Measurements from ENCODE around the gene KCNN3. TPM values are rescaled to one million over a fixed set of nuclear protein-coding genes. Genes with fewer than 3 reads are reported as not detected.

The KCNN3 gene
- total and polyA plus RNA-seq, 2 of the 13 experiments (the other 11 are each of a cell fraction or from before 2014, with no cell fraction given) = not detected

GRCh38 chr1:154878371-154879037 is 8.4 kb upstream of the KCNN3 start (continued):
- TF ChIP-seq, protein P1, sequence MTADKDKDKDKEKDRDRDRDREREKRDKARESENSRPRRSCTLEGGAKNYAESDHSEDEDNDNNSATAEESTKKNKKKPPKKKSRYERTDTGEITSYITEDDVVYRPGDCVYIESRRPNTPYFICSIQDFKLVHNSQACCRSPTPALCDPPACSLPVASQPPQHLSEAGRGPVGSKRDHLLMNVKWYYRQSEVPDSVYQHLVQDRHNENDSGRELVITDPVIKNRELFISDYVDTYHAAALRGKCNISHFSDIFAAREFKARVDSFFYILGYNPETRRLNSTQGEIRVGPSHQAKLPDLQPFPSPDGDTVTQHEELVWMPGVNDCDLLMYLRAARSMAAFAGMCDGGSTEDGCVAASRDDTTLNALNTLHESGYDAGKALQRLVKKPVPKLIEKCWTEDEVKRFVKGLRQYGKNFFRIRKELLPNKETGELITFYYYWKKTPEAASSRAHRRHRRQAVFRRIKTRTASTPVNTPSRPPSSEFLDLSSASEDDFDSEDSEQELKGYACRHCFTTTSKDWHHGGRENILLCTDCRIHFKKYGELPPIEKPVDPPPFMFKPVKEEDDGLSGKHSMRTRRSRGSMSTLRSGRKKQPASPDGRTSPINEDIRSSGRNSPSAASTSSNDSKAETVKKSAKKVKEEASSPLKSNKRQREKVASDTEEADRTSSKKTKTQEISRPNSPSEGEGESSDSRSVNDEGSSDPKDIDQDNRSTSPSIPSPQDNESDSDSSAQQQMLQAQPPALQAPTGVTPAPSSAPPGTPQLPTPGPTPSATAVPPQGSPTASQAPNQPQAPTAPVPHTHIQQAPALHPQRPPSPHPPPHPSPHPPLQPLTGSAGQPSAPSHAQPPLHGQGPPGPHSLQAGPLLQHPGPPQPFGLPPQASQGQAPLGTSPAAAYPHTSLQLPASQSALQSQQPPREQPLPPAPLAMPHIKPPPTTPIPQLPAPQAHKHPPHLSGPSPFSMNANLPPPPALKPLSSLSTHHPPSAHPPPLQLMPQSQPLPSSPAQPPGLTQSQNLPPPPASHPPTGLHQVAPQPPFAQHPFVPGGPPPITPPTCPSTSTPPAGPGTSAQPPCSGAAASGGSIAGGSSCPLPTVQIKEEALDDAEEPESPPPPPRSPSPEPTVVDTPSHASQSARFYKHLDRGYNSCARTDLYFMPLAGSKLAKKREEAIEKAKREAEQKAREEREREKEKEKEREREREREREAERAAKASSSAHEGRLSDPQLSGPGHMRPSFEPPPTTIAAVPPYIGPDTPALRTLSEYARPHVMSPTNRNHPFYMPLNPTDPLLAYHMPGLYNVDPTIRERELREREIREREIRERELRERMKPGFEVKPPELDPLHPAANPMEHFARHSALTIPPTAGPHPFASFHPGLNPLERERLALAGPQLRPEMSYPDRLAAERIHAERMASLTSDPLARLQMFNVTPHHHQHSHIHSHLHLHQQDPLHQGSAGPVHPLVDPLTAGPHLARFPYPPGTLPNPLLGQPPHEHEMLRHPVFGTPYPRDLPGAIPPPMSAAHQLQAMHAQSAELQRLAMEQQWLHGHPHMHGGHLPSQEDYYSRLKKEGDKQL (CRISPR knock-in tag; IDR thresholded peaks at IDR 0.05; ENCODE audit: low read depth) = no peak
- TF ChIP-seq BHLHE40 (IDR thresholded peaks at IDR 0.05; ENCODE audit: low read length) (0 out of 2 replicates have a peak, but pooled peaks have one; percentile 22), SYNCRIP (IDR thresholded peaks at IDR 0.05; ENCODE audit: insufficient read depth, low read depth, low read length) (no peak), TOE1 (CRISPR knock-in tag; IDR thresholded peaks at IDR 0.05) (no peak), POLR2AphosphoS5 (IDR thresholded peaks at IDR 0.05; ENCODE audit: low read depth, low read length) (no peak), CENPT (CRISPR knock-in tag; IDR thresholded peaks at IDR 0.05; ENCODE audit: low read depth) (no peak), SCMH1 (CRISPR knock-in tag; IDR thresholded peaks at IDR 0.05; ENCODE audit: borderline replicate concordance) (no peak), KDM6A (CRISPR knock-in tag; IDR thresholded peaks at IDR 0.05; ENCODE audit: low read depth) (no peak), ZFX (CRISPR knock-in tag; IDR thresholded peaks at IDR 0.05; ENCODE audit: low read depth) (no peak), ZBTB8A (CRISPR knock-in tag; IDR thresholded peaks at IDR 0.05; ENCODE audit: borderline replicate concordance, low read depth) (no peak), POLR2AphosphoS2 (IDR thresholded peaks at IDR 0.05; ENCODE audit: low read depth, low read length) (no peak), KLF12 (CRISPR knock-in tag; IDR thresholded peaks at IDR 0.05; ENCODE audit: borderline replicate concordance) (peak; percentile 49; the same call in 1 of the 2 replicates), ZNF264 (CRISPR knock-in tag; IDR thresholded peaks at IDR 0.05) (no peak), ZSCAN9 (CRISPR knock-in tag; IDR thresholded peaks at IDR 0.05; ENCODE audit: borderline replicate concordance) (no peak)
- TF ChIP-seq, protein P2, sequence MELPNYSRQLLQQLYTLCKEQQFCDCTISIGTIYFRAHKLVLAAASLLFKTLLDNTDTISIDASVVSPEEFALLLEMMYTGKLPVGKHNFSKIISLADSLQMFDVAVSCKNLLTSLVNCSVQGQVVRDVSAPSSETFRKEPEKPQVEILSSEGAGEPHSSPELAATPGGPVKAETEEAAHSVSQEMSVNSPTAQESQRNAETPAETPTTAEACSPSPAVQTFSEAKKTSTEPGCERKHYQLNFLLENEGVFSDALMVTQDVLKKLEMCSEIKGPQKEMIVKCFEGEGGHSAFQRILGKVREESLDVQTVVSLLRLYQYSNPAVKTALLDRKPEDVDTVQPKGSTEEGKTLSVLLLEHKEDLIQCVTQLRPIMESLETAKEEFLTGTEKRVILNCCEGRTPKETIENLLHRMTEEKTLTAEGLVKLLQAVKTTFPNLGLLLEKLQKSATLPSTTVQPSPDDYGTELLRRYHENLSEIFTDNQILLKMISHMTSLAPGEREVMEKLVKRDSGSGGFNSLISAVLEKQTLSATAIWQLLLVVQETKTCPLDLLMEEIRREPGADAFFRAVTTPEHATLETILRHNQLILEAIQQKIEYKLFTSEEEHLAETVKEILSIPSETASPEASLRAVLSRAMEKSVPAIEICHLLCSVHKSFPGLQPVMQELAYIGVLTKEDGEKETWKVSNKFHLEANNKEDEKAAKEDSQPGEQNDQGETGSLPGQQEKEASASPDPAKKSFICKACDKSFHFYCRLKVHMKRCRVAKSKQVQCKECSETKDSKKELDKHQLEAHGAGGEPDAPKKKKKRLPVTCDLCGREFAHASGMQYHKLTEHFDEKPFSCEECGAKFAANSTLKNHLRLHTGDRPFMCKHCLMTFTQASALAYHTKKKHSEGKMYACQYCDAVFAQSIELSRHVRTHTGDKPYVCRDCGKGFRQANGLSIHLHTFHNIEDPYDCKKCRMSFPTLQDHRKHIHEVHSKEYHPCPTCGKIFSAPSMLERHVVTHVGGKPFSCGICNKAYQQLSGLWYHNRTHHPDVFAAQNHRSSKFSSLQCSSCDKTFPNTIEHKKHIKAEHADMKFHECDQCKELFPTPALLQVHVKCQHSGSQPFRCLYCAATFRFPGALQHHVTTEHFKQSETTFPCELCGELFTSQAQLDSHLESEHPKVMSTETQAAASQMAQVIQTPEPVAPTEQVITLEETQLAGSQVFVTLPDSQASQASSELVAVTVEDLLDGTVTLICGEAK (IDR thresholded peaks at IDR 0.05) = no peak
- TF ChIP-seq, protein P2 (CRISPR knock-in tag; IDR thresholded peaks at IDR 0.05) = no peak

All from HepG2 (cell line).